ENCODE results near the gene TDRD7.

DNA sequence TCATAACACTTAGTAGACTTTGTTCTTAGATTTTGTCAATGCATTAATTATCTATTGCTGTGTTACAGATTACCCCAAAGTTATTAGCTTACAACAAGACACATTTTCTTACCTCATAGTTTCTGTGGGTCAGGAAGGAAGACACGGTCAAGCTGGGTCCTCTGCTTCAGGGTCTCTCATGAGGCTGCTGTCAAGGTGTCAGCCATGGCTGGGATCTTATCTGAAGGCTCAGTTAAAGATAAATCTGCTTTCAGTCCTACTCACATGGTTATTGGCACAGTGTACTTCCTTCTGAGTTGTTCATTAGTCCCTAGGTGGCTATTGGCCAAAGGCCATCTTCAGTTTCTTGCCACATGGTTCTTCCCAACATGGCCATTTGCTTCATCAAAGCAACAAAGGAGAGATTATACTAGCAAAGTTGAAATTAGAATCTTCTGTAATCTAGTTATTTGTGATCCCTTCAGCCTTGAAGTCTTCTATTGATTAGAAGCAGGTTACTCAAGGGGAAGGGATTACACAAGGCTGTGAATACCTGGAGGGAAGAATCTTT lies 25.2 kb downstream of the TDRD7 start:
- TF ChIP-seq, protein P1, sequence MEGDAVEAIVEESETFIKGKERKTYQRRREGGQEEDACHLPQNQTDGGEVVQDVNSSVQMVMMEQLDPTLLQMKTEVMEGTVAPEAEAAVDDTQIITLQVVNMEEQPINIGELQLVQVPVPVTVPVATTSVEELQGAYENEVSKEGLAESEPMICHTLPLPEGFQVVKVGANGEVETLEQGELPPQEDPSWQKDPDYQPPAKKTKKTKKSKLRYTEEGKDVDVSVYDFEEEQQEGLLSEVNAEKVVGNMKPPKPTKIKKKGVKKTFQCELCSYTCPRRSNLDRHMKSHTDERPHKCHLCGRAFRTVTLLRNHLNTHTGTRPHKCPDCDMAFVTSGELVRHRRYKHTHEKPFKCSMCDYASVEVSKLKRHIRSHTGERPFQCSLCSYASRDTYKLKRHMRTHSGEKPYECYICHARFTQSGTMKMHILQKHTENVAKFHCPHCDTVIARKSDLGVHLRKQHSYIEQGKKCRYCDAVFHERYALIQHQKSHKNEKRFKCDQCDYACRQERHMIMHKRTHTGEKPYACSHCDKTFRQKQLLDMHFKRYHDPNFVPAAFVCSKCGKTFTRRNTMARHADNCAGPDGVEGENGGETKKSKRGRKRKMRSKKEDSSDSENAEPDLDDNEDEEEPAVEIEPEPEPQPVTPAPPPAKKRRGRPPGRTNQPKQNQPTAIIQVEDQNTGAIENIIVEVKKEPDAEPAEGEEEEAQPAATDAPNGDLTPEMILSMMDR (IDR thresholded peaks at IDR 0.05) = no peak
- TF ChIP-seq POLR2A (IDR thresholded peaks at IDR 0.05) = no peak
- TF ChIP-seq POLR2AphosphoS5 (IDR thresholded peaks at IDR 0.05) = no peak

Data from breast epithelium (tissue), 3 donors.